Mucosa of stomach (tissue), 1 donor: ENCODE results near the gene GRID1.

Source experiments
- H3K27me3 ChIP-seq: one replicate; pipeline ENCODE4 v1.7.0; 2013; ENCODE audit warnings: mild to moderate bottlenecking, low read length; ENCODE audit not compliant: control insufficient read depth, insufficient read depth
- H3K36me3 ChIP-seq: one replicate; pipeline ENCODE4 v1.7.0; 2013; ENCODE audit warnings: low read length; ENCODE audit not compliant: control insufficient read depth, insufficient read depth
- H3K4me1 ChIP-seq: one replicate; pipeline ENCODE4 v1.7.0; 2013; ENCODE audit warnings: mild to moderate bottlenecking, low read length; ENCODE audit not compliant: control insufficient read depth, insufficient read depth
- H3K4me3 ChIP-seq: one replicate; pipeline ENCODE4 v1.7.0; 2013; ENCODE audit warnings: low read length
- H3K9ac ChIP-seq: one replicate; pipeline ENCODE4 v1.7.0; 2013; ENCODE audit warnings: mild to moderate bottlenecking, low read length, moderate library complexity
- H3K9me3 ChIP-seq: one replicate; pipeline ENCODE4 v1.7.0; 2013; ENCODE audit warnings: mild to moderate bottlenecking, low read length, moderate library complexity; ENCODE audit not compliant: control insufficient read depth
- donor health status: Pancreatic carcinoma.

GRID1 gene

DNA sequence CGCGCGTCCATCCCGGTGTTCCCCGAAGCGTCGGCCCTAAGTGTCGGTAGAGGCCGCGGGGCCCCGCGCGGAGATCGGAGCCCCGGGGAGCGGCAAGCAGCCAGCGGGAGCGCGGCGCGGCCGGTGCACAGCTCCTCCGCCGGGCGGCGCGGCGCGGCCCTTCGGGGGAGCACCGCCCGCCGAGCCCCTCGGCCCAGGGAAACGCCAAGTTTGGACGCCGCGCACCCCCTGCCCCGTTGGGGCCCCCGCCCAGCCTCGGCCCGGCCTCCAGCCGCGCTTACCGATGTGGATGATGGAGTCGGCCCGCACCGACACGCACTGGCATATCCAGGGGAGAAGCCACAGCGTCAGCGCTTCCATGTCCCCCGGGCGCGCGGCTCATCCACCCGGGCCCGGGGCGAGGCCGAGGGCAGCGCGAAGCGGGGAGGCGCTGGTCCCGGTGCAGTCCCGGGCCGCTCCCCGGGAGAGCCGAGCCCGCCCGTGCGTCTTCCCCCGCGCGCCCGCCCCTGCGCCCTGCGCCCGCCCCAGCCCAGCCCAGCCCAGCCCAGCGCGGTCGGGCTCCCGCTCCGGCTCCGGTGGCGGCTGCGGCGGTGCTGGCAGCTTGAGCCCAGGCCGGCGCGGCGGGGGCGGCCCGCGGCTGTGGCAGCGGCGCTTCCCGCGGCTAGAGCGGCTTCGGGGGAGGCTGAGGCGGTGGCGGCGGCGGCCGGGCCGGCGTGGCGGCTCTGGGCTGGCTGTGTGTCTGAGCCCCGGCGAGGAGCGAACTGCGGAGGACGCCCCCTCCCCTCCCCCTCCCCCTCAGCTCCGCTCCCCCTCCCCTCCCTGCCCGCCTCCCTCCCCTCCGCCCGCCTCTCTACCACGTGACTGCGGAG, at the start of gene GRID1:
Gene GRID1 (minus strand): TSS at position 763 of the 869 bp plus-strand sequence.
- Histone ChIP-seq H3K4me3 (no peak within 1 kb of the TSS), H3K9me3 (no peaks in the 10 kb centered on the region), H3K9ac (no peak within 1 kb of the TSS), H3K4me1 (peaks cover 30% of the 10 kb centered on the region), H3K27me3 (peaks cover 85% of the 10 kb centered on the region), H3K36me3 (no peaks in the 10 kb centered on the region)

DNA sequence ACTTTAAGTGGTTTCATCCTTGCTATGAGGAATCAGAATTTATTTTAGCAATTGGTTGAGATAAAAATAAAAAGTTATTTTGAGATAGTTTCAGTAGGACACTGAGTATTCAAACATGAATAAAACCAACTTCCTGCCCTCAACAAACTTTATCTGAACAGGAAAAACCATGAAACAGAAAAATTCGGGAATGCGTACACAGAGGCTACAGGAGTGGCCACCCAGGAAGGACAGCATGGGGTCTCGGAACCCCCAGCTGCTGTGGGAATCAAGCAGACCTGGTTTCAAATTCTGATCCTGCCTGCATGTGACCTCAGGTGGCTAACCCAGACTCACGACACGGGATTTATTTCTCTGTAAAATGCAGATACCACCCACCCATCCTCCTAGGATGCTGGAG, 49.0 kb upstream of the GRID1 start:
- Histone ChIP-seq H3K27me3 (no peaks in the 10 kb centered on the region), H3K36me3 (no peaks in the 10 kb centered on the region), H3K9ac (no peak overlapping the region), H3K9me3 (no peaks in the 10 kb centered on the region), H3K4me1 (peaks cover 27% of the 10 kb centered on the region), H3K4me3 (no peak overlapping the region)

- Histone ChIP-seq H3K4me3 (no peak overlapping the region), H3K27me3 (no peaks in the 10 kb centered on the region), H3K36me3 (no peaks in the 10 kb centered on the region), H3K9ac (no peak overlapping the region), H3K4me1 (peaks cover 27% of the 10 kb centered on the region), H3K9me3 (no peaks in the 10 kb centered on the region)
Observed at GRCh38 chr10:86415116-86415515, 48.5 kb upstream of the GRID1 start.

DNA sequence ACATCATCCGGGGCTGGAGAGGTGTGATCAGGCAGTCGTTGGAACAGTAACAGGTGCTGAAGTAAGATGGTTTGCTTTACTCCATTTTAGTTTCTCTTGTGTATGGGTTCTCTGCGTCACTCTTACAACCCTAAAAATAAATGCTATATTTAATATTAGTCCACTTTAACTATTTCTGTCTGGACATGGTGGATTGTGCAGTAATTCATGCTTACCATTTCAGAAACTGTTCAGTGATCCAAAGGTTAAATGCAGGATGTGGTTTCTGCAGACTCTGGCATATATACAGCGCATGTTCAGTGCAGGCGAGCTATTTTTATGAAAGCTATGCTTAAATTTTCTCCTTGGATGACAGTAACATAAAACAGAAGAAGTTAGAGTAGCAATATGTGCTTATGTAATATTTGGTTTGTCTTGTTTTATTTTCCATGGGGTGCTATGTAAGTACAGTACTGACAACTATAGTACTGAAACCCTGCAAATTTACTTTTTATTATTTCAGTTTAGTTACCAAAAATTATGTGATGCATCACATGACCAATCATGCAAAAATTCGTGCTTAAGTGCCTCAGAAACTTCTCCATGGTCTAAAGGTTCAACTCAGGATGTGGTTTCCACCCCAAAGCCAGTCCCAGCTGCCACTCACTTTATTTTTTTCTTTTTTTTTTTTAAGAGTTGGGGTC, 46.6 kb upstream of the GRID1 start:
- no peak overlapping the region for H3K4me3 ChIP-seq

GRCh38 chr10:86411852-86412560, 45.4 kb upstream of the GRID1 start:
- no peak overlapping the region for H3K4me3 ChIP-seq
- H3K9ac ChIP-seq: no peak overlapping the region
- H3K4me1 ChIP-seq: peaks cover 27% of the 10 kb centered on the region
- H3K36me3 ChIP-seq: no peaks in the 10 kb centered on the region
- no peaks in the 10 kb centered on the region for H3K27me3 ChIP-seq
- H3K9me3 ChIP-seq: no peaks in the 10 kb centered on the region

More for the DNA sequence above, 46.6 kb upstream of the GRID1 start:
- Histone ChIP-seq H3K9me3 (no peaks in the 10 kb centered on the region), H3K4me1 (peaks cover 27% of the 10 kb centered on the region), H3K27me3 (no peaks in the 10 kb centered on the region), H3K9ac (no peak overlapping the region), H3K36me3 (no peaks in the 10 kb centered on the region)

DNA sequence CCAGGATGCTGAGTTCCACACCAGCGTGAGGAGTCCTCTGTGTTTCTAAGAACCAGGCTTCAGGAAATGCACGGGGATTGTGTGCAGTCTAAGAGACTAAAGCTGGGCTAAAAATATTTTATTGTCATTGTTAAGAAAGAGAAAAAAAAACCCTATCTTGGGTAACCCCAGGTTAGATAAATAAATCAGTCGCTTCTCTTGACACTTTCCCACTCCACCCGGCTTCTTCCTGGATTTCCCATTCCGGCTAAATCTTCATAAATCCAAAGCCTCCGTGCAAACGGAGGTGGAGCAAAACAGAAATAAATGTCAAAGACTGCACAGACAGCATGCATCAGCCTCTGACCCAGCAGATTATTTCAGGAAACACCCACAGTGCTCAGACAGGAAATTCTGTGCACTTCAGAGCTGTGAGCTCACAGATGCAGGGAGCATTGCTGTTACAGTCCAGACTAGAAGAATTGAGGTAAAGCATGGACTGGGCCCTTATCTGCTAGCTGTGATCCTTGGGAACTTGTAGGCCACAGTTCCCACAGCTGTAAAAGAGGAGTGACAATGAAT, 44.8 kb upstream of the GRID1 start:
- peaks cover 27% of the 10 kb centered on the region for H3K4me1 ChIP-seq
- no peak overlapping the region for H3K4me3 ChIP-seq
- no peak overlapping the region for H3K9ac ChIP-seq
- H3K27me3 ChIP-seq: no peaks in the 10 kb centered on the region
- no peaks in the 10 kb centered on the region for H3K9me3 ChIP-seq
- no peaks in the 10 kb centered on the region for H3K36me3 ChIP-seq

DNA sequence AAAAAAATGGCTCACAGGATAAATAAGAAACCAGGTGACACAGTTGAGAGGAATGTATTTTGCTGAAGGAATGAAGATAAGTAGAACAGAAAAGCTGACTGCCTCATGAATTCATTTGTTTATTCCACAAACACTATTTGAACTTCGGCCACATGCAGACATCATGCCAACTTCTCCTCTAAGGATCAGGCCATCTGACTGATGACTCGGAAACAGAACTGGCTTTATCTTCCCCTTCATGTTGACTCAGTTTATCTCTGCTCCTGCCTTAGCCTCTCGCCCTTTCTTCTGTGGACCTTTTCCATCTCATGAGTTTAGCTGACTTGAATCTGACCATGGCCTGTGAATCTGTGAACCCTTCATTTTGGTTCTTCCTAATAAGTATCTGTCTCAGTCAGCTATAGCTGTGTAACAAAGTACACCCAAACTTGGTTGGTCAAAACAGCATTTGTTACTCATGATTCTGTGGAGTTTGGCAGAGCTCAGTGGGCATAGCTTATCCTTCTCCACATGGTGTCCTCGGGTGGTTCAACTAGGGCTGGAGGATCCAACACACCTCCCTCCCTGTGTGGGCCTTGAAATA, 44.0 kb upstream of the GRID1 start:
- no peak overlapping the region for H3K4me3 ChIP-seq
- H3K36me3 ChIP-seq: no peaks in the 10 kb centered on the region
- H3K9me3 ChIP-seq: no peaks in the 10 kb centered on the region
- H3K27me3 ChIP-seq: no peaks in the 10 kb centered on the region
- H3K4me1 ChIP-seq: peaks cover 24% of the 10 kb centered on the region
- H3K9ac ChIP-seq: no peak overlapping the region

- Histone ChIP-seq H3K4me3 (no peak overlapping the region), H3K36me3 (no peaks in the 10 kb centered on the region), H3K4me1 (peaks cover 19% of the 10 kb centered on the region), H3K27me3 (no peaks in the 10 kb centered on the region), H3K9me3 (no peaks in the 10 kb centered on the region), H3K9ac (no peak overlapping the region)
Observed at GRCh38 chr10:86409183-86409582, 42.6 kb upstream of the GRID1 start.

GRCh38 chr10:86403183-86403797, 36.7 kb upstream of the GRID1 start:
- no peak overlapping the region for H3K4me3 ChIP-seq
- no peaks in the 10 kb centered on the region for H3K9me3 ChIP-seq
- no peak overlapping the region for H3K9ac ChIP-seq
- H3K4me1 ChIP-seq: peaks cover 25% of the 10 kb centered on the region
- H3K36me3 ChIP-seq: no peaks in the 10 kb centered on the region
- no peaks in the 10 kb centered on the region for H3K27me3 ChIP-seq

GRCh38 chr10:86402283-86402941, 35.8 kb upstream of the GRID1 start:
- H3K36me3 ChIP-seq: no peaks in the 10 kb centered on the region
- peaks cover 25% of the 10 kb centered on the region for H3K4me1 ChIP-seq
- peaks cover 1% of the 10 kb centered on the region for H3K27me3 ChIP-seq
- no peak overlapping the region for H3K9ac ChIP-seq
- no peak overlapping the region for H3K4me3 ChIP-seq
- no peaks in the 10 kb centered on the region for H3K9me3 ChIP-seq
